ENCODE results near the gene QKI. TPM values are rescaled to one million over a fixed set of nuclear protein-coding genes. Genes with fewer than 3 reads are reported as not detected.
A peak's percentile ranks its signal among the peaks of the same experiment; 100 is the strongest.

QKI gene
- total RNA-seq, 1 donor from 2014 or later = 267 TPM

DNA sequence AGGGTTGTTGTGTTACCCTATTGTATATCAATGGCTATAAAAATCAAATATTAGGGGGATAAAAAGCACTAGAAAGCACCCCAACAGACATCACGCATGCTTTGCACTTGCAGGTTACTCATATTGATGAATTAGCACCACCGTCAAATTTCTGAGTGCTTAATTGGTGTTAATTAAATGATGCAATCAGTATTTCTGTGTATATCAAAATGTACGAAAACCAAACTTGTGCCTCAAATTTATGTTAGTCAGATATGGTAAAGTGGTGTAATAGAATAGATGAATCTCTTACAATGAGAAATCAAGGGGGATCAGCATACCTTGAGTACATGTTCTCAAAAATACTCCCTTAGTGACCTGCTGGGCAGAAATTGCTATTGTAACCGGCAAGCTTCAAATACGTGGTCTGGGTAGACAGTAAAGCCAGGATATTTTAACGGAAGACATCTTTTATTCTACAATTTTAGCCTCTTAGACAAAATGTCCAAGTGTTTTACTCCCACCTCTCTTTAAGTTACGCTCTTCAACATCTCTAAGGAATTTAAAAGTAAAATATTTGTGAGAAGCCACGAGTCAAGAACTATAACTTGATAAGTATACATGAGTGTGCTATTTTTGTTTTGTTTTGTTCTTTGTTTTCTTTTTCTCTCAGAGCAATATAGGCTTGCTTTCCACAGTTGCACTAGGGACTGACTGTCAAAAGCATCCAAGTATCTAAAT is 166.0 kb downstream of the QKI start:
- Mint-ChIP-seq H3K4me3 (no peak overlapping the region), H3K27me3 (ENCODE audit: low read depth) (peaks cover 2% of the 10 kb centered on the region), H3K4me1 (peaks cover 31% of the 10 kb centered on the region), H3K27ac (ENCODE audit: unreplicated experiment) (no peak overlapping the region), H3K9me3 (peaks cover 6% of the 10 kb centered on the region), H3K36me3 (ENCODE audit: low read depth) (peaks cover 7% of the 10 kb centered on the region)
- DNase-seq (ENCODE audit: low read depth, low spot score) = no peak
- TF ChIP-seq, protein P1, sequence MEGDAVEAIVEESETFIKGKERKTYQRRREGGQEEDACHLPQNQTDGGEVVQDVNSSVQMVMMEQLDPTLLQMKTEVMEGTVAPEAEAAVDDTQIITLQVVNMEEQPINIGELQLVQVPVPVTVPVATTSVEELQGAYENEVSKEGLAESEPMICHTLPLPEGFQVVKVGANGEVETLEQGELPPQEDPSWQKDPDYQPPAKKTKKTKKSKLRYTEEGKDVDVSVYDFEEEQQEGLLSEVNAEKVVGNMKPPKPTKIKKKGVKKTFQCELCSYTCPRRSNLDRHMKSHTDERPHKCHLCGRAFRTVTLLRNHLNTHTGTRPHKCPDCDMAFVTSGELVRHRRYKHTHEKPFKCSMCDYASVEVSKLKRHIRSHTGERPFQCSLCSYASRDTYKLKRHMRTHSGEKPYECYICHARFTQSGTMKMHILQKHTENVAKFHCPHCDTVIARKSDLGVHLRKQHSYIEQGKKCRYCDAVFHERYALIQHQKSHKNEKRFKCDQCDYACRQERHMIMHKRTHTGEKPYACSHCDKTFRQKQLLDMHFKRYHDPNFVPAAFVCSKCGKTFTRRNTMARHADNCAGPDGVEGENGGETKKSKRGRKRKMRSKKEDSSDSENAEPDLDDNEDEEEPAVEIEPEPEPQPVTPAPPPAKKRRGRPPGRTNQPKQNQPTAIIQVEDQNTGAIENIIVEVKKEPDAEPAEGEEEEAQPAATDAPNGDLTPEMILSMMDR (conservative IDR thresholded peaks at IDR 0.05) = no peak

DNA sequence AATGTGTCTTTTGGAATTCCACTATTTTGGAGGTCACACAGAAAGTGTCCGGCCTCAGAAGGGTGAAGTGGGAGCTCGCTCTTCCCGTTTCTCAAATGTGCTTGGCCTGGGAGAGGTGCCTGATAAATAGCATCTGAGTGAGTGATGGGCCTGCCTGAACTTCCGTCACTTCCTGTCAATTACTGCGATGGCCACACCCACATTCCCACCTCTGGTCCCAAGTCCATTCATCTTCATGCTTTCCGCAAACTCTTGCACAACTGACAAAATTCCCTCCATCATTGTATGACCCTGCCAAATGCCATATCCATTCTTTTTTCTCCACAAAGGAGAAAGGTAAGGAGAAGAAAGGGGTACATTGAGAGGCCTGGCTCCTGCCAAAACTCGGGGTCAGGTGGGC is 169.0 kb downstream of the QKI start:
- Mint-ChIP-seq H3K27me3 (ENCODE audit: low read depth) (peaks cover 2% of the 10 kb centered on the region), H3K36me3 (ENCODE audit: low read depth) (peaks cover 5% of the 10 kb centered on the region), H3K4me3 (no peak overlapping the region), H3K9me3 (peaks cover 6% of the 10 kb centered on the region), H3K27ac (ENCODE audit: unreplicated experiment) (peak overlapping the region; percentile 38), H3K4me1 (peaks cover 23% of the 10 kb centered on the region)
- TF ChIP-seq, protein P1 (conservative IDR thresholded peaks at IDR 0.05) = no peak
- DNase-seq (ENCODE audit: low read depth, low spot score) = no peak

DNA sequence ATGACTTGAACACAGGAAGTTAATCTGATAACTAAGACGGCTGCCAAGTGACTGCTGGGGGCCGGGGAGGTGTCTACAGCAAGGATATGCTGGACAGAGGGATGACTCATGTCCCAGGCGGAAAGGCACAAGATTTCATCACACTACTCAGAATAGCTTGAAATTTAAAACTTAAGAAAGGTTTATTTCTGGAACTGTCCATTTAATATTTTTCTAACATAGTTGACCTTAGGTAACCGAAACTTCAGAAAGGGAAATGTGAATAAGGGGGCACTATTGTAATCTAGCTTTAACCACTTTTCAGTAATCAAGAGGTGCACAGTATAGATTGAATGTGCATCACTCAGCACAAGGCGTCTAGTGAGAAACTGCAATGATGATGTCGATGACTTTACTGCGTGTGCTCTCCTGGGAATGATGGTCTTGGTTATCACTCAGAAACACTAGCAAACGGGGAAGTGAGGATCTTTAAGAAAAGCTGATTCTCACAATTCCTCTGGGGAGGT is 171.5 kb downstream of the QKI start:
- DNase-seq (ENCODE audit: low read depth, low spot score) = no peak
- Mint-ChIP-seq H3K4me3 (no peak overlapping the region), H3K27me3 (ENCODE audit: low read depth) (peaks cover 2% of the 10 kb centered on the region), H3K9me3 (peaks cover 16% of the 10 kb centered on the region), H3K27ac (ENCODE audit: unreplicated experiment) (peak overlapping the region; percentile 85), H3K4me1 (peaks cover 15% of the 10 kb centered on the region), H3K36me3 (ENCODE audit: low read depth) (peaks cover 9% of the 10 kb centered on the region)
- TF ChIP-seq, protein P1 (conservative IDR thresholded peaks at IDR 0.05) = no peak

DNA sequence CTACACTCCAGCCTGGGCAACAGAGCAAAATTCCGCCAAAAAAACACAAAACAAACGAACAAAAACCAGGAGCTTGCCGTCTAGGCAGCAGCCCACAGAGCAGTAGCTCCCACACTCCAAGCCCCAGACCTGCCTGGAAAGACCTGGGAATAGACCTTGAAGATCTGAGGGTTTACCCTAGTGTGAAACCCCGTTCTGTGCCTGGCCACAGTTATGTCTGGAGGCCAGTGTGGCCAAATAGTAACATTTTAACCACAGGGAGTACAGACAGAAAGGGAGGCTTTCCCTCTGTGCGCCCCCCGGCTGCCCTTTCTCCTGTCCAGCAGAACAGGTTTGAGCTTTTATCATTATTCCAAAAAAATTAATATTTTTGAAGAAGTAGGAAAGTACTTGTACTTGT is 172.4 kb downstream of the QKI start:
- H3K27ac Mint-ChIP-seq (ENCODE audit: unreplicated experiment) = no peak overlapping the region
- peaks cover 13% of the 10 kb centered on the region for H3K36me3 Mint-ChIP-seq (ENCODE audit: low read depth)
- peaks cover 2% of the 10 kb centered on the region for H3K27me3 Mint-ChIP-seq (ENCODE audit: low read depth)
- peaks cover 15% of the 10 kb centered on the region for H3K4me1 Mint-ChIP-seq
- no peak for DNase-seq (ENCODE audit: low read depth, low spot score)
- no peak overlapping the region for H3K4me3 Mint-ChIP-seq
- TF ChIP-seq, protein P1 (conservative IDR thresholded peaks at IDR 0.05) = no peak
- H3K9me3 Mint-ChIP-seq = peaks cover 19% of the 10 kb centered on the region

DNA sequence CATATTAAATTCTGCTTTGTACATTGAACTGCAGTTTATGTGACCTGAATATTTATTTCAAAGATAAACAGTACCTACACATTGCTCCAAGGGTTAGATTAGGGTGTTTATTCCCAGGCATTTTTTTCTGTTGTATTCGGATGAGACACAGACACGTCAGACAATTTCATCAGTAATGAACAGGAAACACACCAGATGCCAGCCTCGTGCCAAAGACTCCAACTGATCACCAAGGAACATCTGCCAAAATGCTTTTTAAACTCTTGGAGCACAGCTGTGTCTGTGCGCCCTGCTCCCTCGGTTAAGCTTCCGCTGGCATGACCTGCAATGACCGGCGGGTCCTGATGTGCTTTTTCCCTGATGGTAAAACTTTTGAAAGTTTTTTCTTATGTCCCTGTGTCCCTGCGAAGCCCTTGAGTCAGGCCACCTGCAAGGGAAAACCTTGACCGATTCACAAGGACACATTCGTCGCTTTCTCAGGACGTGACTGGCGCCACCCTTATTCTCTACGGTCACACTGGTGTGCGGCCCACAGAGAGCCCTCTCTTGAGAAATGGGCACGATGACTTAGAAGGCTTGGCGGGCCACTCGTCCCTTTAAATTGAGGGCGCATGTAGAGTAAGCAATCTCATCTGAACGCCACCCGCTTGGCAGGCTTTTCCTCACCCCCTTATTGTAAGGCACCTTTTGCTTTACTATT is 173.9 kb downstream of the QKI start:
- peaks cover 2% of the 10 kb centered on the region for H3K27me3 Mint-ChIP-seq (ENCODE audit: low read depth)
- peaks cover 28% of the 10 kb centered on the region for H3K9me3 Mint-ChIP-seq
- H3K36me3 Mint-ChIP-seq (ENCODE audit: low read depth) = peaks cover 24% of the 10 kb centered on the region
- DNase-seq (ENCODE audit: low read depth, low spot score) = no peak
- peaks cover 19% of the 10 kb centered on the region for H3K4me1 Mint-ChIP-seq
- H3K4me3 Mint-ChIP-seq = no peak overlapping the region
- H3K27ac Mint-ChIP-seq (ENCODE audit: unreplicated experiment) = no peak overlapping the region
- TF ChIP-seq, protein P1 (conservative IDR thresholded peaks at IDR 0.05) = no peak
